CD4-positive, alpha-beta T cell treated with Interleukin-10 for 1 hour (primary cell): ENCODE measurements around the gene KCNB1.
"Not testable (repeated sequence)": the region's sequence is repeated elsewhere in the genome, so short reads cannot be mapped to it uniquely, and the experiment has no call there.

ENCODE experiments used
- DNase-seq: peaks from one replicate; pipeline ENCODE4 v3.0.0-alpha.2; 2020

The KCNB1 gene

GRCh38 chr20:49430320-49430719, 52.1 kb downstream of the KCNB1 start:
- no peak for DNase-seq

GRCh38 chr20:49427751-49428518, 54.5 kb downstream of the KCNB1 start:
- DNase-seq: no peak

GRCh38 chr20:49426873-49427272, 55.6 kb downstream of the KCNB1 start:
- DNase-seq: no peak

GRCh38 chr20:49426395-49426794, 56.1 kb downstream of the KCNB1 start:
- DNase-seq: no peak

- no peak for DNase-seq
Observed at GRCh38 chr20:49424536-49424935, 57.9 kb downstream of the KCNB1 start.

GRCh38 chr20:49422161-49422560, 60.3 kb downstream of the KCNB1 start:
- DNase-seq: no peak

GRCh38 chr20:49420811-49421295, 61.6 kb downstream of the KCNB1 start:
- no peak for DNase-seq

- DNase-seq: no peak
Observed at GRCh38 chr20:49420292-49420691, 62.2 kb downstream of the KCNB1 start.

- no peak for DNase-seq
Observed at GRCh38 chr20:49419785-49420184, 62.7 kb downstream of the KCNB1 start.

GRCh38 chr20:49418809-49419208, 63.7 kb downstream of the KCNB1 start:
- DNase-seq: no peak

GRCh38 chr20:49417843-49418555, 64.5 kb downstream of the KCNB1 start:
- DNase-seq: no peak

- DNase-seq: no peak
Observed at GRCh38 chr20:49415668-49416044, 66.8 kb downstream of the KCNB1 start.

- DNase-seq: no peak
Observed at GRCh38 chr20:49415005-49415667, 67.3 kb downstream of the KCNB1 start.

GRCh38 chr20:49413677-49414076, 68.8 kb downstream of the KCNB1 start:
- DNase-seq: no peak

GRCh38 chr20:49412953-49413352, 69.5 kb downstream of the KCNB1 start:
- no peak for DNase-seq

GRCh38 chr20:49412254-49412653, 70.2 kb downstream of the KCNB1 start:
- no peak for DNase-seq

- no peak for DNase-seq
Observed at GRCh38 chr20:49411221-49411925, 71.1 kb downstream of the KCNB1 start.

GRCh38 chr20:49409975-49410621, 72.4 kb downstream of the KCNB1 start:
- DNase-seq: not testable (repeated sequence)

GRCh38 chr20:49409302-49409974, 73.0 kb downstream of the KCNB1 start:
- no peak for DNase-seq

GRCh38 chr20:49408509-49409104, 73.9 kb downstream of the KCNB1 start:
- no peak for DNase-seq

- DNase-seq: no peak
Observed at GRCh38 chr20:49406666-49407065, 75.8 kb downstream of the KCNB1 start.

GRCh38 chr20:49405696-49406095, 76.8 kb downstream of the KCNB1 start:
- DNase-seq: no peak
